ENCODE measurements around the gene ZDHHC22. TPM values are rescaled to one million over a fixed set of nuclear protein-coding genes. Genes with fewer than 3 reads are reported as not detected.
A peak's percentile ranks its signal among the peaks of the same experiment; 100 is the strongest.

ZDHHC22 gene
- total and polyA plus RNA-seq, 8 donors, result 0.08 to 0.18 TPM; not detected in 6

GRCh38 chr14:77186911-77187648 is 45.5 kb upstream of the ZDHHC22 start:
- Histone ChIP-seq H3K27me3 (peaks cover 0 to 63% (median 23%) of the 10 kb centered on the region in 3 donors), H3K9me3 (no peaks in the 10 kb centered on the region), H3K36me3 (no peaks in the 10 kb centered on the region), H3K27ac (no peak overlapping the region), H3K4me3 (no peak overlapping the region), H3K4me1 (peaks cover 2 to 5% (median 4%) of the 10 kb centered on the region in 4 donors)
- TF ChIP-seq POLR2A (IDR thresholded peaks at IDR 0.05) (no peak), CTCF (IDR thresholded peaks at IDR 0.05) (no peak), POLR2AphosphoS5 (IDR thresholded peaks at IDR 0.05) (no peak), EP300 (IDR thresholded peaks at IDR 0.05) (no peak)
- peak; percentile 47 to 62 for DNase-seq
- WGBS, 5 donors, result 29 to 45% (median 43%) methylated on average over 8 to 15 of the region's 15 CpGs
- intact Hi-C loops (cut with DNase I; ENCODE audit: low total_unique reads), result no loop called here

GRCh38 chr14:77185093-77185465 is 43.5 kb upstream of the ZDHHC22 start:
- DNase-seq, result no peak
- TF ChIP-seq POLR2A (IDR thresholded peaks at IDR 0.05) (no peak), CTCF (IDR thresholded peaks at IDR 0.05) (no peak), EP300 (IDR thresholded peaks at IDR 0.05) (no peak), POLR2AphosphoS5 (IDR thresholded peaks at IDR 0.05) (no peak)
- Histone ChIP-seq H3K36me3 (no peaks in the 10 kb centered on the region), H3K4me3 (no peak overlapping the region), H3K9me3 (no peaks in the 10 kb centered on the region), H3K27me3 (peaks cover 0 to 83% (median 38%) of the 10 kb centered on the region in 3 donors), H3K4me1 (peaks cover 8 to 15% (median 13%) of the 10 kb centered on the region in 4 donors), H3K27ac (no peak overlapping the region)
- 42 to 67% (median 60%) methylated on average over 2 of the region's 2 CpGs for WGBS, 5 donors
- intact Hi-C loops (cut with DNase I; ENCODE audit: low total_unique reads), result no loop called here

- no peaks in the 10 kb centered on the region for H3K9me3 ChIP-seq
- peak in 1 of 2 donors; percentile 34 for DNase-seq
- TF ChIP-seq POLR2A (IDR thresholded peaks at IDR 0.05), result no peak
- no peak for TF ChIP-seq CTCF (IDR thresholded peaks at IDR 0.05)
- TF ChIP-seq EP300 (IDR thresholded peaks at IDR 0.05), result no peak
- TF ChIP-seq POLR2AphosphoS5 (IDR thresholded peaks at IDR 0.05), result no peak
- peaks cover 8 to 15% (median 13%) of the 10 kb centered on the region in 4 donors for H3K4me1 ChIP-seq
- 36 to 48% (median 39%) methylated on average over 10 to 11 of the region's 11 CpGs for WGBS, 5 donors
- peaks cover 0 to 87% (median 38%) of the 10 kb centered on the region in 3 donors for H3K27me3 ChIP-seq
- intact Hi-C loops (cut with DNase I; ENCODE audit: low total_unique reads), result no loop called here
- H3K36me3 ChIP-seq, result no peaks in the 10 kb centered on the region
- no peak overlapping the region for H3K27ac ChIP-seq
- no peak overlapping the region for H3K4me3 ChIP-seq
These were observed 43.0 kb upstream of the ZDHHC22 start for GRCh38 chr14:77184396-77185092.

GRCh38 chr14:77183896-77184295 is 42.3 kb upstream of the ZDHHC22 start:
- 46 to 60% (median 51%) methylated on average over 4 to 5 of the region's 5 CpGs for WGBS, 5 donors
- Histone ChIP-seq H3K4me1 (peaks cover 8 to 15% (median 13%) of the 10 kb centered on the region in 4 donors), H3K27ac (no peak overlapping the region), H3K4me3 (no peak overlapping the region), H3K9me3 (no peaks in the 10 kb centered on the region), H3K27me3 (peaks cover 0 to 91% (median 38%) of the 10 kb centered on the region in 3 donors), H3K36me3 (no peaks in the 10 kb centered on the region)
- DNase-seq, result peak in 1 of 2 donors; percentile 21
- intact Hi-C loops (cut with DNase I; ENCODE audit: low total_unique reads), result no loop called here
- TF ChIP-seq POLR2A (IDR thresholded peaks at IDR 0.05), result no peak
- TF ChIP-seq CTCF (IDR thresholded peaks at IDR 0.05), result no peak
- no peak for TF ChIP-seq POLR2AphosphoS5 (IDR thresholded peaks at IDR 0.05)
- no peak for TF ChIP-seq EP300 (IDR thresholded peaks at IDR 0.05)

All from stomach (tissue), 9 donors.